HG03575 (cell line): ENCODE data around the gene ZSCAN5C.
"Not testable (repeated sequence)": the region's sequence is repeated elsewhere in the genome, so short reads cannot be mapped to it uniquely, and the experiment has no call there.

Source experiments
- ATAC-seq: cut with Tn5 transposase; IDR thresholded peaks from one replicate; pipeline ENCODE4 v1.9.1; 2021; ENCODE audit not compliant: unreplicated experiment, insufficient number of reproducible peaks, low FRiP score; ENCODE audit errors: extremely low read depth

Gene ZSCAN5C

DNA sequence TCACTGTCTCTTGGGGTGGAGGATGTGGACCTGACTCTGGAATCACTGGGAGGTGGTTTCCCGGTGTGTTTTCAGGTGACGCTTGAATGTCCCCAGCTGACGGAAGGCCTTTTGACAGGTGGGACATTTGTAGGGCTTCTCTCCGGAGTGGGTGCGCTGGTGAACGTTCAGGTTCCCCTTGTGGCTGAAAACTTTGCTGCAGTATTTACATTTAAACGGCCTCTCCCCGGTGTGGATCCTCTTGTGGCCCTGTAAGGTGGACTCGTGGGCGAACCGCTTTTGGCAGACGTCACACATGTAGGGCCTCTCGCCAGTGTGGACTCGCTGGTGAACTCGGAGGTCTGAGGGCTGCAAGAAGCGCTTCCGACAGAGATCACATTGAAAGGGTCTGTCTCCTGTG, 12.3 kb upstream of the ZSCAN5C start:
- ATAC-seq: no peak

DNA sequence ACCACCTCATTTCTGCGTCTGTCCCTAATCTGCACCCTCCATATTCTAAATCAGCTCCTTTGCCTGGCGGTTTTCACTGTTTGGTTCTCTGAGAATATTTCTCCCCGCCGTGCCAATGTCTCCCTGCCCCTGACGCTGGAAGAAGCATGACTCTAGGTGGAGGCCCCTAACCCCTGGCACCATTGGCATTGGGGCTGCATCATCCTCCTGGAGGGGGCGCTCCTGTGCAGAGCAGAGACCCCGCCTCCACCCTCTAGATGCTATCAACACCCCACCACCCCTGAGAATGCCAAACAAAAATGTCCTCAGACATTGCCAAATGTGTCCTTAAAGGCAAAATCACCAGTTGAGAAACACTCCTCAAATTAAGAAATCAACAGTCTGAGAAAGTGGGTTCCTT, 11.0 kb upstream of the ZSCAN5C start:
- no peak for ATAC-seq

DNA sequence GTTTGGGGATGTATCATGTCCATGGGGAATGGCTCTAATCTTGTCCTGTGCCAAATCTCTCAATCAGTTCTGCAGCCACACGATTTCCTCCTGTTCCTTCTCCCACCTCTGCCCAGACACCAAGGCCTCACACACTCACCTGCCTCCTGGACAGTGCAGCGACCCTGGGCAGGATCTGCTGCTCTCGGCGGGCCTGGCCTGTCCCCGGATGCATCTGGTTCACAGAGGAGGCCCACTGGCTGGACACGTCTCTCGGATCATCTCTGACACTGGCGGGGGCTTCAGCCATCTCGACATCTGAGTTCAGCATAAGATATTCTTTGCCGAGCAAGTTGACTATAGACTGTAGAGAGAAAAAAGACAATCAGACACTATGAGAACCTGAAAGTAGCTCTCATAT, 10.4 kb upstream of the ZSCAN5C start:
- ATAC-seq: no peak

DNA sequence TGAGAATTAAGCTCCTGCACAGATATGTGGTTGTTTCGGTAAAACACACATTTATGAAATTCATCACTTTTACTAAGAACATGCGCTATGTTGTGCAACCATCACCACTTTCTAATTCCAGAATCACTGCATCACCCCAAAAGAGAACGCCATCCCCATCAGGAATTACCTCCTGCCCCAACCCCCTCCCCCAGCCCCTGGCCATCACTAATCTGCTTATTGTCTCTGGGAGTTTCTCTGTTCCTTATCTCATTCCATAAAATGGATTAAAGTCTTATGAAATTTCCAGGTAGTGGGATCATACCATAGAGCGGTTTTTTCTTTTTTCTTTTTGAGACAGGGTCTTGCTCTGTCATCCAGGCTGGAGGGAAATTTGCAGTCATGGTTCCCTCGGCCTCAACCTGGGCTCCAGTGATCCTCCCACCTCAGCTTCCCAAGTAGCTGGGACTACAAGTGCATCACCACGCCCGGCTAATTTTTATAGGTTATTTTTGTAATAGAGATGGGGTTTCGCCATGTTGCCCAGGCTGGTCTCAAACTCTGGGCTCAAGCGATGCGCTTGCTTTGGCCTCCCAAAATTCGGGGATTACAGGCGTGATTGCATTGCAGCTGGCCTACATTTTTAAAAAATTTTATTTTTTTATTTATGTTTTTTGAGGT, 8.0 kb upstream of the ZSCAN5C start:
- ATAC-seq: no peak

DNA sequence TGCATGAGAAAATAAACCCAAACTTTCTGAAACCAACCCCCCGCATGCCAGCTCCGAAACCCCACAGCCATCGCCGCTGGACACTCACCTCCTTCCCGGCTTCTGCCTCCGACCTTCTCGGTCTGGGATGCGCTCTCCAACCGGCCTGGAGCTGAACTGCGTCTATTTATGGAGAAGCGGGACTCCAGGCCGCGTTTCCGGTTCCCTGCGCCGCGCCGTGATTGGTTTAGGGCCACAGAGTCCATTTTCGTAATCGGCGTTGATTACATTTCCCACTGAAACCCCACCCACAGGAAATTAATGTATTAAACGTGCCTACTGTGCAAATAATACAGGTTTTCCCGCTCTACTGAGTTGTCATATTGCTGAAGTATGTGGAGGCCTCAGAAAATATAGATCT, 4.4 kb upstream of the ZSCAN5C start, which contains the start of gene ZSCAN5B:
TSS of gene ZSCAN5B (minus strand) at position 138 of the 400 bp plus-strand sequence. CDS start 4,731 bp downstream, outside the sequence.
- ATAC-seq: not testable (repeated sequence)

DNA sequence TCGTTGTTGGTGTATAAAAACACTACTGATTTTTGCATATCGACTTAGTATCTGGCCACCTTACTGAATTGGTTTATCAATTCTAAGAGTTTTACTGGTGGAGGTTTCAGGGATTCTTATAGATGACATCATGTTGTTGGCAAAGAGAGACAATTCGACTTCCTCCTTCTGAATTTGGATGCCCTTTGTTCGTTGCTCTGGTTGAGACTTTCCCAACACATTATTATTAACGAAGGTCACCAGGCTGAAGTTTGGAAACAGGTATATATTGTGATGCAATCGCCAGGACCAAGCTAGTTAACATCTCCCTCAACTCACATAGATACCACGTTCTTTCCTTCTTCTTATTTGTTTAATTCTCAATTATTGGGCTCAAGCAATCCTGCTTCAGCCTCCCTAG, 2.4 kb upstream of the ZSCAN5C start:
- ATAC-seq: no peak

DNA sequence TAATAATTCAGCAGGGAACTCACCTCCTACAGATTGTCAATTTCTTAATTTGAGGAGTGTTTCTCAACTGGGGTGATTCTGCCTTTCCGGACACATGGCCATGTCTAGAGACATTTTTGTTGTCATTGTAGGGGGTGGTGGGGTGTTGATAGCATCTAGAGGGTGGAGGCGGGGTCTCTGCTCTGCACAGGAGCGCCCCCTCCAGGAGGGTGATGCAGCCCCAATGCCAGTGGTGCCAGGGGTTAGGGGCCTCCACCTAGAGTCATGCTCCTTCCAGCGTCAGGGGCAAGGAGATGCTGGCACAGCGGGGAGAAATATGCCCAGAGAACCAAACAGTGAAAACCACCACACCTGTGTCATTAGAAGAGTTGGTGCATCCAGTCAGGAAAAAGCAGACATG, 5.5 kb downstream of the ZSCAN5C start:
- not testable (repeated sequence) for ATAC-seq

DNA sequence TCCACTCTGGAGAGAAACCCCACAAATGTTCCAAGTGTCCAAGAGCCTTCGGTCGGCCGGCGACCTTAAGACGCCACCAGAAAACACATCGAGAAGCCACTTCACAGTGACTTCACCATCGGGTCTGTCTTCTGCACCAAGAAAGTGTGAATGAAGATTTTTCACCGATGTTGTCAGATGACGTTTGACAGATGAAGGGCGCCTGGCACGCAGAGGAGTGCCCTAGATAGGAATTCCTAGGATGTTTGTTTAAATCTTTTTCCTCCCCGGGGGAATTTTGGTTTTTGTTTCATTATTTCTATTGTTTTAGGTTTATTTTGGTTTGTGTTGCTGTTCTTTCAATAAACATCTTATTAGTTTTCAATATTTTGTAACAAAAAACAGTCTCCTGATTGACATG, 7.0 kb downstream of the ZSCAN5C start:
- no peak for ATAC-seq

DNA sequence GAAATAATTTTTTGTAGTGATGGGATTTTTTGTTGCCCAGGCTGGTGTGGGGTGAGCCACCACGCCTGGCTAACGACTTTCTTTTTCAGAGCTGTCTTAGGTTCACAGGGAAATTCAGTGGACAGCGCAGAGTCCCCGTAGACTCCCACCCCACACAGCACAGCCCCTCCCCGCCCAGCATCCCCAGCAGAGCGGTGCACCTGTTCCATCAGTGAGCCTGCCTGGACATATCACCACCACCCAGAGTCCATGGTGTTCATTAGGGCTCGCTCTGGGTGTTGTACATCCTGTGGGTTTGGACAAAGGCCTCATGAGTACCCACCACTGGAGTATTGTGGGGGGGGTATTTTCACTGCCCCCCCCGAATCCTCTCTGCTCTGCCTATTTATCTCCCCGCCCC, 8.0 kb downstream of the ZSCAN5C start:
- not testable (repeated sequence) for ATAC-seq

DNA sequence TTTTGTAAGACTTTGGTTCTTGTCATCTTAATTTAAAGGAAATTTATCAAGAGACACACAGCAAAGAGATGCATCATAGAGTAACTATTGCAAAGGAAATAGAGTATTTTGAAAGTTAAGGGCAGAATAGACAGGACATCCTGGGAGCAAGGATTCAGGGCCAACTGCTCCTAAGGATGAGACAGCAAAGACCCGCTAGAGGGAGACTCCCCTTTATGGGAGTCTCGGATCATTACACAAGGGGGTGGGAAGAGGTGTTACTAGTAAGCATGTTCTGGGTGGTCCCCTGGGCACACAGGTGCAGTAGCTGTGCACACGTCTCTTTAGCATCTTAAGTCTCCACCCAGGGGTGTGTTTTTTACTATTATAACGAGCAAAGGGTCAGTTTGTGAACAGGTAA, 9.6 kb downstream of the ZSCAN5C start:
- no peak for ATAC-seq

DNA sequence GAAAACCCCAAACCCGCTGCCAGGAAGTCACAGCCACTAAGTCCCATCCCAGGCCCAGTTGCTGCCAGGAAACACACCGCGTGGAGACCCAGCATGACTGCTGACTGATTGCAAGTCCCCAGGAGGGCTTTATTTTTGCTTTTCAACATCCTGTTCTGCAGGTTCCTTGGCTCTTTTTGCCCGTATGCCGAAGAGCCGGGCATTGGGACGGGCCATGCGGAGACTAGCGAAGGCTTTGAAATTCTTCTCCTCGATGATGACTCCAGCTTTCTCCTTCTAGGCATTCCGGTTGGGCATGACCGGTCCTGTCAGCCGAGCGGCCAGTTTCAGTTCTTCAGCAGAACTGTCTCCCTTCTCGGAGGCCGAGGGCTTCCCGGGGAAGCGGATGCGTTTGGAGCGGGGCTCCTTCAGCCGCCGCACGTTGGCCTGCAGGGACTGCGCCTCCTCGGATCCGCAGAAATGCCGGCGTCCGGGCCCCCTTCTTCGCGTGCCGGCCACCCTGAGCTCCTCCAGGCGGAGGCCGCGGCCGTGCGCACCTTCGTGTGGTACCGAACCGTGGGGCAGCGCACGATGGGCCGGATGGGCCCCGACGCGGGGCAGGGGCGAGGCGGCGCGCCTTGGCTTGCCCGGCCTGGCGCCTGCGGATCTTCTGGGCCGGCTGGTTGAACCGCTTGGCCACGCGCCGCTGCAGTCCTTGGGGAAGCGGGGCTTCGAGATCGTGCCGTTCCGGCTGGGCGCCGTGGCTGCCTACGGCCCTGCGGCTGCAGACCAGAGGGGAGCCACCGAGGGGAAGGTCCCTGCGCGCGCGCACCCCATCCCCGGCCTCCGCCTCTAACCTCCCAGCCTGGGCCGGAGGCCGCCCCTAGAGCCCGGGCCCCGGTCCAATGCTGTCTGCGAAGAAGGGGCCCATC, 15.2 kb downstream of the ZSCAN5C start:
- ATAC-seq: no peak

DNA sequence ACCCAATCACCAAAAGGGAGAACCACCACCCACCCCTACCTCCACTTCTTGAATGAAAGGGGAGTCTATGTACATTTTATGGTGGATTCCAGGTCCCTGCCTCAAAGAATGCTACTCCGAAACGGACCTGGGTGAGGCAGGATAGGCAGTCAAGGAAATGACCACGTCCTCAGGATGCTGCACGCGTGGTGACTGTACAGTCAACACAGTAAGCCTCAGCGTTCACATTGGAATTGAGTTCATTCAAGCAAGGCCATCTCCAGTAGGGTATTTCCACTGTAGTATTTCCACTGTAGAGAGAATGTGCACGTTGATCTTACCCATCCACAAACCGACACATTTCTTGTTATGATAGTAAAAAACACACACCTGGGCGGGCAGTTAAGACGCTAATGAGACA, 16.9 kb downstream of the ZSCAN5C start:
- ATAC-seq: no peak

DNA sequence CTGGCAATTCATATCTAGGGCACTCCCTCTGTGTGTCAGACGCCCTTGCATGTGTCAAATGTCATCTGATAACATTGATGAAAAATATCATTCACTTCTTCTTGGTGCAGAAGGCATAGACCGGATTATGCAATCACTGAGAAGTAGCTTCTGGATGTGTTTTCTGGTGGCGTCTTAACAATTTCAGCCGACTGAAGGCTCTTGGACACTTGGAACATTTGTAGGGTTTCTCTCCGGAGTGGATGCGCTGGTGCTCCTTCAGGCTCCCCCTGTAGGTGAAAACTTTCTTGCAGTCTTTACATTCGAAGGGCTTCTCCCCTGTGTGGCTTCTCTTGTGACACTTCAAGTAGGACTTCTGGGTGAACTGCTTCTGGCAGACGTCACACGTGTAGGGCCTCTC, 19.4 kb downstream of the ZSCAN5C start:
- not testable (repeated sequence) for ATAC-seq

DNA sequence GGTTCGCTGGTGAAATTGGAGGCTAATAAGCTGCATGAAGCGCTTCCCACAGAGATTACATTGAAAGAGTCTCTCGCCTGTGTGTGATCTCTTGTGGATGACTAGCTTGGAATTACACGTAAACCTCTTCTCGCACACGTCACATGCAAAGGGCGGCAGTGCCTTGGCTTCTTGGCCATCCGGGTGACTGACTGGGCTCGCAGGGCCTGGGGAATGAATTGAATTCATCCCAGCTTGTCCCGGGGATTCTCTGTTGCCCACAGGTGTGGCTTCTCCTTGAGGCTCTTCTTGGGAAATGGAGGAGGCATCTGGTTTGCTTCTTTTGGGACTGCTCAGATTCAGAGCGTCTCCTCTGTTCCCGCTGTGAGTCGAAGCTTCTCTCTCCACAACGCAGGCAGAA, 19.8 kb downstream of the ZSCAN5C start:
- no peak for ATAC-seq

DNA sequence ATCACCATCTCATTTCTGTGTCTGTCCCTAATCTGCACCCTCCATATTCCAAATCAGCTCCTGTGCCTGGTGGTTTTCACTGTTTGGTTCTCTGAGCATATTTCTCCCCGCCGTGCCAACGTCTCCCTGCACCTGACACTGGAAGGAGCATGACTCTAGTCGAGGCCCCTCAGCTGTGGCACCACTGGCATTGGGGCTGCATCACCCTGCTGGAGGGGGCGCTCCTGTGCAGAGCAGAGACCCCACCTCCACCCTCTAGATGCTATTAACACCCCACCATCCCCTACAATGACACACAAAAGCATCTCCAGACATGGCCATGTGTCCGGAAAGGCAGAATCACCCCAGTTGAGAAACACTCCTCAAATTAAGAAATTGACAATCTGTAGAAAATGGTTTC, 20.8 kb downstream of the ZSCAN5C start:
- no peak for ATAC-seq

DNA sequence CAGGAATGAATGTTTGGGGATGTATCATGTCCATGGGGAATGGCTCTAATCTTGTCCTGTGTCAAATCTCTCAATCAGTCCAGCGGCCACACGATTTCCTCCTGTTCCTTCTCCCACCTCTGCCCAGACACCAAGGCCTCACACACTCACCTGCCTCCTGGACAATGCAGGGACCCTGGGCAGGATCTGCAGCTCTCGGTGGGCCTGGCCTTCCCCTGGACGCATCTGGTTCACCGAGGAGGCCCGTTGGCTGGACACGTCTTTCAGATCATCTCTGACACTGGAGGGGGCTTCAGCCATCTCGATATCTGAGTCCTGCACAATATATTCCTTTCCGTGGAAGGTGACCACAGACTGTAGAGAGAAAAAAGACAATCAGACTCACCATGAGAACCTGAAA, 21.4 kb downstream of the ZSCAN5C start:
- ATAC-seq: no peak

DNA sequence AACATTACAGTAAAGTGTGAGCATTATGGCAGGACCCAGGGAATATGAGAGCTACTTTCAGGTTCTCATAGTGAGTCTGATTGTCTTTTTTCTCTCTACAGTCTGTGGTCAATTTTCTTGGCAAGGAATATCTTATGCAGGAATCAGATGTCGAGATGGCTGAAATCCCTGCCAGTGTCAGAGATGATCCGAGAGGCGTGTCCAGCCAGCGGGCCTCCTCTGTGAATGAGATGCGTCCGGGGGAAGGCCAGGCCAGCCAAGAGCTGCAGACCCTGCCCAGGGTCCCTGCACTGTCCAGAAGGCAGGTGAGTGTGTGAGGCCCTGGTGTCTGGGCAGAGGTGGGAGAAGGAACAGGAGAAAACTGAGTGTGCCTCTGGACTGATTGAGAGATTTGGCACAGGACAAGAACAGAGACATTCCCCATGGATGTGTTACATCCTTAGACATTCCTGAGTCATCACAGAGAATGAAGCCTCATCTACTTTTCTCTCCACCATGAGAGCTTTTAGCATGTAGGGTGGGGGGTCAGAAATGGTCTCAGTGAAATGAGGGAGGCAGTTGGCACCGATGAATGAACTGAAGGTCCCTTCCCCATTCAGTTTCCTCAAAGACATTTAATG, 43.2 kb downstream of the ZSCAN5C start:
- no peak for ATAC-seq

DNA sequence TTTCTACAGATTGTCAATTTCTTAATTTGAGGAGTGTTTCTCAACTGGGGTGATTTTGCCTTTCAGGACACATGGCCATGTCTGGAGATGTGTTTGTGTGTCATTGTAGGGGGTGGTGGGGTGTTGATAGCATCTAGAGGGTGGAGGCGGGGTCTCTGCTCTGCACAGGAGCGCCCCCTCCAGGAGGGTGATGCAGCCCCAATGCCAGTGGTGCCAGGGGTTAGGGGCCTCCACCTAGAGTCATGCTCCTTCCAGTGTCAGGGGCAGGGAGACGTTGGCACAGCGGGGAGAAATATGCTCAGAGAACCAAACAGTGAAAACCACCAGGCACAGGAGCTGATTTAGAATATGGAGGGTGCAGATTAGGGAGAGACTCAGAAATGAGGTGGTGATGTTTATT, 43.7 kb downstream of the ZSCAN5C start:
- ATAC-seq: not testable (repeated sequence)

DNA sequence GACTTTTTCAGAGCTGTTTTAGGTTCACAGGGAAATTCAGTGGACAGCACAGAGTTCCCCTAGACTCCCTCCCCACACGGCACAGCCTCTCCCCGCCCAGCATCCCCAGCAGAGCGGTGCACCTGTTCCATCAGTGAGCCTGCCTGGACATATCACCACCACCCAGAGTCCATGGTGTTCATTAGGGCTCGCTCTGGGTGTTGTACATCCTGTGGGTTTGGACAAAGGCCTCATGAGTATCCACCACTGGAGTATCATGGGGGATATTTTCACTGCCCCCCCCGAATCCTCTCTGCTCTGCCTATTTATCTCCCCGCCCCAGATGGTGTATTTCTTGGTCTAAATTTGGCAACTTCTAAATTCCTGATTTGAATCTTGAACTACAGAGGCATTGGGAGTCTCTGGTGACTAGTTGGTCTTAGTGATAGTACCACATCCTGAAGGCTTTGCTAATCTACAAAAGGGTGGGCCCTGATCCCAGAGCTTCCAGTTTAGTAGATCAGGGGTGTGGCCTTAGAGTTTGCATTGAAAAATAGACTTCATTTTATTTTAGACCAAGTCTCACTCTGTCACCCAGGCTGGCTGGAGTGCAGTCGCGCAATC, 46.8 kb downstream of the ZSCAN5C start:
- ATAC-seq: not testable (repeated sequence)
